LoVo (cell line): Measurements from ENCODE around the gene GABARAPL1.
"Not testable (repeated sequence)": the region's sequence is repeated elsewhere in the genome, so short reads cannot be mapped to it uniquely, and the experiment has no call there.

Experiments used
- DNase-seq: peaks from one replicate; pipeline ENCODE4 v3.0.0-alpha.2; 2016; ENCODE audit warnings: low spot score

GABARAPL1 gene

GRCh38 chr12:10212739-10213131 is at the start of gene GABARAPL1:
Gene GABARAPL1 (plus strand): TSS chr12:10212877. CDS start chr12:10213130, 253 bp downstream.
- peak; percentile 85 for DNase-seq

- DNase-seq, result no peak
These were observed 49.6 kb upstream of the GABARAPL1 start for GRCh38 chr12:10163084-10163483.

- DNase-seq, result no peak
These were observed 47.3 kb upstream of the GABARAPL1 start for GRCh38 chr12:10165421-10165820.

GRCh38 chr12:10167599-10167998 is 45.1 kb upstream of the GABARAPL1 start:
- DNase-seq, result no peak

GRCh38 chr12:10169104-10169503 is 43.6 kb upstream of the GABARAPL1 start:
- no peak for DNase-seq

- DNase-seq, result no peak
These were observed 42.5 kb upstream of the GABARAPL1 start for GRCh38 chr12:10170216-10170615.

- DNase-seq, result no peak
These were observed 40.5 kb upstream of the GABARAPL1 start, which contains the start of gene OLR1 for GRCh38 chr12:10171973-10172728. Gene OLR1 (minus strand): TSS chr12:10172132. CDS start chr12:10172077, 55 bp downstream.

GRCh38 chr12:10174986-10175614 is 37.6 kb upstream of the GABARAPL1 start:
- no peak for DNase-seq

GRCh38 chr12:10175846-10176636 is 36.6 kb upstream of the GABARAPL1 start:
- DNase-seq, result no peak

GRCh38 chr12:10178821-10179220 is 33.9 kb upstream of the GABARAPL1 start, which contains the start of gene TMEM52B:
Gene TMEM52B (plus strand): TSS chr12:10179032. CDS start chr12:10179575, 543 bp downstream.
- DNase-seq, result no peak

GRCh38 chr12:10179776-10180181 is 32.9 kb upstream of the GABARAPL1 start:
- no peak for DNase-seq

- no peak for DNase-seq
These were observed 30.2 kb upstream of the GABARAPL1 start for GRCh38 chr12:10182354-10183049.

GRCh38 chr12:10184261-10184843 is 28.3 kb upstream of the GABARAPL1 start:
- DNase-seq, result no peak

GRCh38 chr12:10186299-10186698 is 26.4 kb upstream of the GABARAPL1 start:
- no peak for DNase-seq

- not testable (repeated sequence) for DNase-seq
These were observed 25.7 kb upstream of the GABARAPL1 start for GRCh38 chr12:10186958-10187357.

- DNase-seq, result no peak
These were observed 23.0 kb upstream of the GABARAPL1 start for GRCh38 chr12:10189653-10190052.

GRCh38 chr12:10190558-10191388 is 21.9 kb upstream of the GABARAPL1 start:
- peak; percentile 66 for DNase-seq

- peak; percentile 50 for DNase-seq
These were observed 20.8 kb upstream of the GABARAPL1 start for GRCh38 chr12:10191865-10192264.

- DNase-seq, result no peak
These were observed 18.5 kb upstream of the GABARAPL1 start for GRCh38 chr12:10194160-10194670.

GRCh38 chr12:10196210-10196609 is 16.5 kb upstream of the GABARAPL1 start:
- DNase-seq, result no peak
